ENCODE data around the gene PDXK. TPM values are rescaled to one million over a fixed set of nuclear protein-coding genes. Genes with fewer than 3 reads are reported as not detected.

Gene PDXK
- total and polyA plus RNA-seq, 2 of the 13 experiments (the other 11 are each of a cell fraction or from before 2014, with no cell fraction given) = 114 to 184 TPM

- TF ChIP-seq ZNF597 (CRISPR knock-in tag; IDR thresholded peaks at IDR 0.05) = no peak
- peak; percentile 90 for TF ChIP-seq NCOA2 (CRISPR knock-in tag; IDR thresholded peaks at IDR 0.05)
- TF ChIP-seq ZNF724P (CRISPR knock-in tag; IDR thresholded peaks at IDR 0.05; ENCODE audit: borderline replicate concordance) = no peak
- TF ChIP-seq ELF4 (CRISPR knock-in tag; IDR thresholded peaks at IDR 0.05; ENCODE audit: borderline replicate concordance) = 0 out of 2 replicates have a peak, but pooled peaks have one; percentile 44
- TF ChIP-seq ZNF264 (CRISPR knock-in tag; IDR thresholded peaks at IDR 0.05) = peak; percentile 94
- no peak for TF ChIP-seq ZNF260 (CRISPR knock-in tag; IDR thresholded peaks at IDR 0.05; ENCODE audit: borderline replicate concordance, low read depth)
- TF ChIP-seq, protein P1, sequence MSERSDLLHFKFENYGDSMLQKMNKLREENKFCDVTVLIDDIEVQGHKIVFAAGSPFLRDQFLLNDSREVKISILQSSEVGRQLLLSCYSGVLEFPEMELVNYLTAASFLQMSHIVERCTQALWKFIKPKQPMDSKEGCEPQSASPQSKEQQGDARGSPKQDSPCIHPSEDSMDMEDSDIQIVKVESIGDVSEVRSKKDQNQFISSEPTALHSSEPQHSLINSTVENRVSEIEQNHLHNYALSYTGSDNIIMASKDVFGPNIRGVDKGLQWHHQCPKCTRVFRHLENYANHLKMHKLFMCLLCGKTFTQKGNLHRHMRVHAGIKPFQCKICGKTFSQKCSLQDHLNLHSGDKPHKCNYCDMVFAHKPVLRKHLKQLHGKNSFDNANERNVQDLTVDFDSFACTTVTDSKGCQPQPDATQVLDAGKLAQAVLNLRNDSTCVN (CRISPR knock-in tag; IDR thresholded peaks at IDR 0.05; ENCODE audit: borderline replicate concordance) = peak; percentile 58; the same call in 1 of the 2 replicates
- TF ChIP-seq, protein P2, sequence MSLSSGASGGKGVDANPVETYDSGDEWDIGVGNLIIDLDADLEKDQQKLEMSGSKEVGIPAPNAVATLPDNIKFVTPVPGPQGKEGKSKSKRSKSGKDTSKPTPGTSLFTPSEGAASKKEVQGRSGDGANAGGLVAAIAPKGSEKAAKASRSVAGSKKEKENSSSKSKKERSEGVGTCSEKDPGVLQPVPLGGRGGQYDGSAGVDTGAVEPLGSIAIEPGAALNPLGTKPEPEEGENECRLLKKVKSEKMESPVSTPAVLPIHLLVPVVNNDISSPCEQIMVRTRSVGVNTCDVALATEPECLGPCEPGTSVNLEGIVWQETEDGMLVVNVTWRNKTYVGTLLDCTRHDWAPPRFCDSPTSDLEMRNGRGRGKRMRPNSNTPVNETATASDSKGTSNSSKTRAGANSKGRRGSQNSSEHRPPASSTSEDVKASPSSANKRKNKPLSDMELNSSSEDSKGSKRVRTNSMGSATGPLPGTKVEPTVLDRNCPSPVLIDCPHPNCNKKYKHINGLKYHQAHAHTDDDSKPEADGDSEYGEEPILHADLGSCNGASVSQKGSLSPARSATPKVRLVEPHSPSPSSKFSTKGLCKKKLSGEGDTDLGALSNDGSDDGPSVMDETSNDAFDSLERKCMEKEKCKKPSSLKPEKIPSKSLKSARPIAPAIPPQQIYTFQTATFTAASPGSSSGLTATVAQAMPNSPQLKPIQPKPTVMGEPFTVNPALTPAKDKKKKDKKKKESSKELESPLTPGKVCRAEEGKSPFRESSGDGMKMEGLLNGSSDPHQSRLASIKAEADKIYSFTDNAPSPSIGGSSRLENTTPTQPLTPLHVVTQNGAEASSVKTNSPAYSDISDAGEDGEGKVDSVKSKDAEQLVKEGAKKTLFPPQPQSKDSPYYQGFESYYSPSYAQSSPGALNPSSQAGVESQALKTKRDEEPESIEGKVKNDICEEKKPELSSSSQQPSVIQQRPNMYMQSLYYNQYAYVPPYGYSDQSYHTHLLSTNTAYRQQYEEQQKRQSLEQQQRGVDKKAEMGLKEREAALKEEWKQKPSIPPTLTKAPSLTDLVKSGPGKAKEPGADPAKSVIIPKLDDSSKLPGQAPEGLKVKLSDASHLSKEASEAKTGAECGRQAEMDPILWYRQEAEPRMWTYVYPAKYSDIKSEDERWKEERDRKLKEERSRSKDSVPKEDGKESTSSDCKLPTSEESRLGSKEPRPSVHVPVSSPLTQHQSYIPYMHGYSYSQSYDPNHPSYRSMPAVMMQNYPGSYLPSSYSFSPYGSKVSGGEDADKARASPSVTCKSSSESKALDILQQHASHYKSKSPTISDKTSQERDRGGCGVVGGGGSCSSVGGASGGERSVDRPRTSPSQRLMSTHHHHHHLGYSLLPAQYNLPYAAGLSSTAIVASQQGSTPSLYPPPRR (CRISPR knock-in tag; IDR thresholded peaks at IDR 0.05; ENCODE audit: borderline replicate concordance) = peak; percentile 78; the same call in 1 of the 2 replicates
- peak; percentile 88 for TF ChIP-seq DPF2 (CRISPR knock-in tag; IDR thresholded peaks at IDR 0.05; ENCODE audit: borderline replicate concordance, low read depth)
- TF ChIP-seq FIP1L1 (IDR thresholded peaks at IDR 0.05; ENCODE audit: borderline replicate concordance, insufficient read depth, low read depth, low read length) = no peak
- 0 out of 2 replicates have a peak, but pooled peaks have one; percentile 23 for TF ChIP-seq NFE2 (CRISPR knock-in tag; IDR thresholded peaks at IDR 0.05)
- peak; percentile 38; the same call in 1 of the 2 replicates for TF ChIP-seq ZNF563 (CRISPR knock-in tag; IDR thresholded peaks at IDR 0.05)
- no peak for TF ChIP-seq NR3C1 (CRISPR knock-in tag; IDR thresholded peaks at IDR 0.05)
- TF ChIP-seq ZNF101 (CRISPR knock-in tag; IDR thresholded peaks at IDR 0.05; ENCODE audit: borderline replicate concordance, low read depth) = no peak
- peak; percentile 55 for TF ChIP-seq ELF1 (CRISPR knock-in tag; IDR thresholded peaks at IDR 0.05)
- TF ChIP-seq, protein P3, sequence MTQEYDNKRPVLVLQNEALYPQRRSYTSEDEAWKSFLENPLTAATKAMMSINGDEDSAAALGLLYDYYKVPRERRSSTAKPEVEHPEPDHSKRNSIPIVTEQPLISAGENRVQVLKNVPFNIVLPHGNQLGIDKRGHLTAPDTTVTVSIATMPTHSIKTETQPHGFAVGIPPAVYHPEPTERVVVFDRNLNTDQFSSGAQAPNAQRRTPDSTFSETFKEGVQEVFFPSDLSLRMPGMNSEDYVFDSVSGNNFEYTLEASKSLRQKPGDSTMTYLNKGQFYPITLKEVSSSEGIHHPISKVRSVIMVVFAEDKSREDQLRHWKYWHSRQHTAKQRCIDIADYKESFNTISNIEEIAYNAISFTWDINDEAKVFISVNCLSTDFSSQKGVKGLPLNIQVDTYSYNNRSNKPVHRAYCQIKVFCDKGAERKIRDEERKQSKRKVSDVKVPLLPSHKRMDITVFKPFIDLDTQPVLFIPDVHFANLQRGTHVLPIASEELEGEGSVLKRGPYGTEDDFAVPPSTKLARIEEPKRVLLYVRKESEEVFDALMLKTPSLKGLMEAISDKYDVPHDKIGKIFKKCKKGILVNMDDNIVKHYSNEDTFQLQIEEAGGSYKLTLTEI (CRISPR knock-in tag; conservative IDR thresholded peaks at IDR 0.05) = no peak
- TF ChIP-seq ZNF891 (CRISPR knock-in tag; IDR thresholded peaks at IDR 0.05) = peak; percentile 34; the same call in 1 of the 2 replicates
- TF ChIP-seq HOXA5 (CRISPR knock-in tag; IDR thresholded peaks at IDR 0.05) = 0 out of 2 replicates have a peak, but pooled peaks have one; percentile 21
- TF ChIP-seq IRF9 (CRISPR knock-in tag; IDR thresholded peaks at IDR 0.05; ENCODE audit: borderline replicate concordance) = peak; percentile 57; the same call in 1 of the 2 replicates
Observed at GRCh38 chr21:43783098-43783700, 64.3 kb downstream of the PDXK start (continued).

All from HepG2 (cell line).